Type B pancreatic cell (in vitro differentiated cells): Measurements from ENCODE around the gene ARHGEF6. TPM values are rescaled to one million over a fixed set of nuclear protein-coding genes. Genes with fewer than 3 reads are reported as not detected.

ENCODE experiments used
- DNase-seq: peaks from one replicate; pipeline ENCODE4 v3.0.0; 2021; ENCODE audit warnings: mixed read lengths; ENCODE audit not compliant: unreplicated experiment; ENCODE audit errors: extremely low spot score
- H3K27ac Mint-ChIP-seq: 2 replicates; pipeline ENCODE4 v1.8.0; 2021; ENCODE audit warnings: mild to moderate bottlenecking, mixed read lengths
- H3K27me3 Mint-ChIP-seq: 2 replicates; pipeline ENCODE4 v1.8.0; 2021; ENCODE audit warnings: mixed read lengths
- H3K36me3 Mint-ChIP-seq: 2 replicates; pipeline ENCODE4 v1.8.0; 2021; ENCODE audit warnings: mixed read lengths
- H3K4me1 Mint-ChIP-seq: one replicate; pipeline ENCODE4 v1.8.0; 2021; ENCODE audit warnings: mixed read lengths; ENCODE audit not compliant: unreplicated experiment
- H3K4me3 Mint-ChIP-seq: 2 replicates; pipeline ENCODE4 v1.8.0; 2021; ENCODE audit warnings: mild to moderate bottlenecking, mixed read lengths
- H3K9me3 Mint-ChIP-seq: 2 replicates; pipeline ENCODE4 v1.8.0; 2021; ENCODE audit warnings: mixed read lengths
- CTCF ChIP-seq: fragments of 200-600 bp; sonication (generic); conservative IDR thresholded peaks from 2 replicates; pipeline ENCODE4 v1.5.0; 2021; ENCODE audit warnings: antibody characterized with exemption, mild to moderate bottlenecking
- total RNA-seq: library from RNA; stranded (reverse); gene quantifications from 2 replicates; pipeline ENCODE4 v1.2.1, GENCODE V29; 2021; ENCODE audit warnings: low replicate concordance

ARHGEF6 gene
- total RNA-seq, 1 donor from 2014 or later: 3.8 TPM

DNA sequence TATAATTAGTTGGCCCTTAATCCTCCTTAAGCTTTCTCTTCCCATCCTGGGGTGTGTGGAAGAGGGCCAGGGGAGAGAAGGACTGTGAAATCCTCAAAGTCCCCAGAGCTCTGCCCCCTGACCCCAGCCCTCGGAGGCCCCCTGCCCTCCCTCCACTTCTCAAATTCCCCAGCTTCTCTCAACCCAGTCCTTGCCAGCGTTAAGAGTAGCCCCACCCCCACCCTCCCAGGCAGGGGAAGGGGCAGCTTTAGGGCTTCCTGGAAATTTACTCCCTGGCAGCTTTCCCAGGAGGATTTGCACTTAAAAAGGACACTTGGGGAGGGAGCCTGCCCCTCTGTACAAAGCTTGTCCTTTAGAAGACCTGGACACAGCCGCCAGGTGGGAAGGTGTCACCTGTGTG lies 144.6 kb downstream of the ARHGEF6 start:
- H3K36me3 Mint-ChIP-seq: no peaks in the 10 kb centered on the region
- TF ChIP-seq CTCF: no peak
- H3K4me3 Mint-ChIP-seq: no peak overlapping the region
- no peak for DNase-seq
- H3K27ac Mint-ChIP-seq: no peak overlapping the region
- H3K9me3 Mint-ChIP-seq: no peaks in the 10 kb centered on the region
- no peaks in the 10 kb centered on the region for H3K4me1 Mint-ChIP-seq
- no peaks in the 10 kb centered on the region for H3K27me3 Mint-ChIP-seq

- no peaks in the 10 kb centered on the region for H3K9me3 Mint-ChIP-seq
- no peak for TF ChIP-seq CTCF
- H3K27me3 Mint-ChIP-seq: no peaks in the 10 kb centered on the region
- no peak overlapping the region for H3K27ac Mint-ChIP-seq
- DNase-seq: no peak
- H3K36me3 Mint-ChIP-seq: no peaks in the 10 kb centered on the region
- no peaks in the 10 kb centered on the region for H3K4me1 Mint-ChIP-seq
- H3K4me3 Mint-ChIP-seq: no peak overlapping the region
Observed at GRCh38 chrX:136635235-136635634, 145.5 kb downstream of the ARHGEF6 start.

DNA sequence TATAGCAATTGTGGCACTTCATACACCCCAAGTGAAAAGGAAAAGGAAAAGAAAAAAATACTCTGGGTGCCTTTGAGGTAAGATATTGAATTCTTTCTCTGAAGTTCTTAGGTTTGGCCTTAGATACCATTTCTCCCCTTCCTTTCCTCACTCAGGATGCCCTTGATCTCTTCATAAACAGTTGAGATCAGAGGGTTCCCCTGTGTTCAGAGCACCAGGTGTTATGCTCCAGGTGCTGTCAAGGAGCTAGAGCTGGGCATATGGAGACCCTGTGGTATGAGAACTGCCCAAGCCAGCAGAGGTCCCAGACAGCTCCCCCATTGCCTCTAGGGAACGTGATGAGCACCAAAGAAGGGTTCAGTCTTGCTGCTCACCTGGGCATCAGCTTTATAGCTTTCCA lies 149.9 kb downstream of the ARHGEF6 start:
- Mint-ChIP-seq H3K4me3 (no peak overlapping the region), H3K27me3 (no peaks in the 10 kb centered on the region), H3K9me3 (no peaks in the 10 kb centered on the region), H3K27ac (no peak overlapping the region), H3K36me3 (no peaks in the 10 kb centered on the region), H3K4me1 (no peaks in the 10 kb centered on the region)
- no peak for DNase-seq
- TF ChIP-seq CTCF: no peak

- H3K9me3 Mint-ChIP-seq: no peaks in the 10 kb centered on the region
- no peaks in the 10 kb centered on the region for H3K36me3 Mint-ChIP-seq
- no peaks in the 10 kb centered on the region for H3K4me1 Mint-ChIP-seq
- no peak overlapping the region for H3K4me3 Mint-ChIP-seq
- H3K27me3 Mint-ChIP-seq: no peaks in the 10 kb centered on the region
- no peak for DNase-seq
- no peak overlapping the region for H3K27ac Mint-ChIP-seq
- TF ChIP-seq CTCF: no peak
Observed at GRCh38 chrX:136629084-136629750, 151.5 kb downstream of the ARHGEF6 start.

GRCh38 chrX:136627409-136627808 lies 153.3 kb downstream of the ARHGEF6 start:
- no peaks in the 10 kb centered on the region for H3K27me3 Mint-ChIP-seq
- no peak for DNase-seq
- H3K4me1 Mint-ChIP-seq: no peaks in the 10 kb centered on the region
- H3K9me3 Mint-ChIP-seq: no peaks in the 10 kb centered on the region
- no peak for TF ChIP-seq CTCF
- H3K27ac Mint-ChIP-seq: no peak overlapping the region
- H3K36me3 Mint-ChIP-seq: no peaks in the 10 kb centered on the region
- no peak overlapping the region for H3K4me3 Mint-ChIP-seq

DNA sequence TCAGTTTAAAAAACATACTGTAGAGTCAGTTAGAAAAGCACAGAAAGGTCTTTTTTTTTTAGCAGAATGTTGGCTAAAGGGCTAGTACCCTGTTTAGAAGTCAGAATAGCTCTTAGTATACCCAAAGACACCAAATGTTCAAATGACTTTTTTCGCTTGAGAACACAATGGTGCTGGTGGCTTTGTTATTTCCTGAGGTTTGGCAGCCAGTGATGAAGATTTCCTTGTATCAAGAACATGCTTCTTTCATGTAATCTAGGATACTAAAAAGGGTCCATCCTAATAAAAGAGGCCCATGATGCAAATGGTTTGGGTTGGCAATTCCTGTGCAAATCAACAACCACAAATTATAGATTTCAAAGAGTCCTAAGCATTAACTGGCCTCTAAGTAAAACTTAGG lies 153.8 kb downstream of the ARHGEF6 start:
- TF ChIP-seq CTCF: no peak
- Mint-ChIP-seq H3K9me3 (no peaks in the 10 kb centered on the region), H3K4me3 (no peak overlapping the region), H3K36me3 (no peaks in the 10 kb centered on the region), H3K27me3 (no peaks in the 10 kb centered on the region), H3K4me1 (no peaks in the 10 kb centered on the region), H3K27ac (no peak overlapping the region)
- no peak for DNase-seq
